ENCODE data around the gene RASSF3. TPM values are rescaled to one million over a fixed set of nuclear protein-coding genes. Genes with fewer than 3 reads are reported as not detected.

RASSF3 gene
- total and polyA plus RNA-seq, 2 of the 13 experiments (the other 11 are each of a cell fraction or from before 2014, with no cell fraction given): 15.5 to 16.0 TPM

DNA sequence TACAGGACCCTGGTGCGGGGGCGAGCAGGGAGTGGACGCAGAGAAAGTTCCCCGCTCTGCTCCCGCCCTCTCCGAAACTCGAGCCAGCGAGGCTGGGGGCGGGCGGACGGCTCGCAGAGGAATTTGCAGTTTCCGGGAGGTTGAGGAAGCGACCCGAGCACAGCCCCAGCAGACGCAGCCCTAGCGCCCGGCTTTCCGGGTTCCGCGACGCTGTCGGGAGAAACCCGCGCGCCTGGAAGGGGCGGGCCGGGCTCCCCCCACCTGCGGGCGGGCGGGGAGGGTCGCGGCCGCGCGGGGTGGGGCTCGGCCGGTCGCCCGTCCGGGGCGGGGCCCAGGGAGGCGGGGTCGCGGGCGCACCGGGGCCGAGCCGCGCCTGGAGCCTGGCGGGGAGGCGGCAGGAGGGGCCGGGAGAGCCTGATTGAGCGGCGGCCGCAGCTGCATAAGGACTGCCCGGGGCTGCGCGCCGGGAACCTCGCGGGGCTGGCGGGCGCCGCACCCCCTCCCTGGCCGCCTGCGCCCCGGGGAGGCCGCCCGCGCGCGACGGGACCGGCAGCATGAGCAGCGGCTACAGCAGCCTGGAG, at the start of gene RASSF3 (continued):
- TF ChIP-seq, protein P1, sequence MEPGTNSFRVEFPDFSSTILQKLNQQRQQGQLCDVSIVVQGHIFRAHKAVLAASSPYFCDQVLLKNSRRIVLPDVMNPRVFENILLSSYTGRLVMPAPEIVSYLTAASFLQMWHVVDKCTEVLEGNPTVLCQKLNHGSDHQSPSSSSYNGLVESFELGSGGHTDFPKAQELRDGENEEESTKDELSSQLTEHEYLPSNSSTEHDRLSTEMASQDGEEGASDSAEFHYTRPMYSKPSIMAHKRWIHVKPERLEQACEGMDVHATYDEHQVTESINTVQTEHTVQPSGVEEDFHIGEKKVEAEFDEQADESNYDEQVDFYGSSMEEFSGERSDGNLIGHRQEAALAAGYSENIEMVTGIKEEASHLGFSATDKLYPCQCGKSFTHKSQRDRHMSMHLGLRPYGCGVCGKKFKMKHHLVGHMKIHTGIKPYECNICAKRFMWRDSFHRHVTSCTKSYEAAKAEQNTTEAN (CRISPR knock-in tag; conservative IDR thresholded peaks at IDR 0.05): 0 out of 2 replicates have a peak, but pooled peaks have one; percentile 7
- TF ChIP-seq ELF3 (CRISPR knock-in tag; IDR thresholded peaks at IDR 0.05) (peak; percentile 80), CEBPG (CRISPR knock-in tag; IDR thresholded peaks at IDR 0.05) (no peak), ZNF124 (CRISPR knock-in tag; IDR thresholded peaks at IDR 0.05) (peak; percentile 71; the same call in 1 of the 2 replicates), ETV5 (CRISPR knock-in tag; IDR thresholded peaks at IDR 0.05; ENCODE audit: borderline replicate concordance) (peak; percentile 77), HDAC1 (CRISPR knock-in tag; IDR thresholded peaks at IDR 0.05) (peak; percentile 67), IRF2 (CRISPR knock-in tag; IDR thresholded peaks at IDR 0.05) (0 out of 2 replicates have a peak, but pooled peaks have one; percentile 30), SP1 (IDR thresholded peaks at IDR 0.05) (no peak), SP1 (CRISPR knock-in tag; IDR thresholded peaks at IDR 0.05) (no peak), MEF2D (CRISPR knock-in tag; IDR thresholded peaks at IDR 0.05) (peak; percentile 63), POLR2AphosphoS5 (IDR thresholded peaks at IDR 0.05; ENCODE audit: low read depth, low read length) (peak; percentile 31), GABPB1 (CRISPR knock-in tag; IDR thresholded peaks at IDR 0.05) (peak; percentile 69), POLR2A (IDR thresholded peaks at IDR 0.05; ENCODE audit: insufficient read depth in 1 of 2, low read depth in 2 of 2, low read length in 2 of 2) (peak in 1 of 2 experiments; percentile 52; a peak in 2 of 4 replicates), YY1 (IDR thresholded peaks at IDR 0.05; ENCODE audit: insufficient read depth, insufficient replicate concordance, low read depth, low read length) (peak; percentile 26), ZFP82 (CRISPR knock-in tag; IDR thresholded peaks at IDR 0.05; ENCODE audit: borderline replicate concordance) (0 out of 2 replicates have a peak, but pooled peaks have one; percentile 74), AGO1 (IDR thresholded peaks at IDR 0.05; ENCODE audit: low read depth, low read length, poor library complexity, severe bottlenecking) (peak; percentile 49)
- TF ChIP-seq, protein P2, sequence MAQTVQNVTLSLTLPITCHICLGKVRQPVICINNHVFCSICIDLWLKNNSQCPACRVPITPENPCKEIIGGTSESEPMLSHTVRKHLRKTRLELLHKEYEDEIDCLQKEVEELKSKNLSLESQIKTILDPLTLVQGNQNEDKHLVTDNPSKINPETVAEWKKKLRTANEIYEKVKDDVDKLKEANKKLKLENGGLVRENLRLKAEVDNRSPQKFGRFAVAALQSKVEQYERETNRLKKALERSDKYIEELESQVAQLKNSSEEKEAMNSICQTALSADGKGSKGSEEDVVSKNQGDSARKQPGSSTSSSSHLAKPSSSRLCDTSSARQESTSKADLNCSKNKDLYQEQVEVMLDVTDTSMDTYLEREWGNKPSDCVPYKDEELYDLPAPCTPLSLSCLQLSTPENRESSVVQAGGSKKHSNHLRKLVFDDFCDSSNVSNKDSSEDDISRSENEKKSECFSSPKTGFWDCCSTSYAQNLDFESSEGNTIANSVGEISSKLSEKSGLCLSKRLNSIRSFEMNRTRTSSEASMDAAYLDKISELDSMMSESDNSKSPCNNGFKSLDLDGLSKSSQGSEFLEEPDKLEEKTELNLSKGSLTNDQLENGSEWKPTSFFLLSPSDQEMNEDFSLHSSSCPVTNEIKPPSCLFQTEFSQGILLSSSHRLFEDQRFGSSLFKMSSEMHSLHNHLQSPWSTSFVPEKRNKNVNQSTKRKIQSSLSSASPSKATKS (CRISPR knock-in tag; IDR thresholded peaks at IDR 0.05): no peak
- TF ChIP-seq, protein P3, sequence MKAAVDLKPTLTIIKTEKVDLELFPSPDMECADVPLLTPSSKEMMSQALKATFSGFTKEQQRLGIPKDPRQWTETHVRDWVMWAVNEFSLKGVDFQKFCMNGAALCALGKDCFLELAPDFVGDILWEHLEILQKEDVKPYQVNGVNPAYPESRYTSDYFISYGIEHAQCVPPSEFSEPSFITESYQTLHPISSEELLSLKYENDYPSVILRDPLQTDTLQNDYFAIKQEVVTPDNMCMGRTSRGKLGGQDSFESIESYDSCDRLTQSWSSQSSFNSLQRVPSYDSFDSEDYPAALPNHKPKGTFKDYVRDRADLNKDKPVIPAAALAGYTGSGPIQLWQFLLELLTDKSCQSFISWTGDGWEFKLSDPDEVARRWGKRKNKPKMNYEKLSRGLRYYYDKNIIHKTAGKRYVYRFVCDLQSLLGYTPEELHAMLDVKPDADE (CRISPR knock-in tag; IDR thresholded peaks at IDR 0.05): no peak
- TF ChIP-seq, protein P4, sequence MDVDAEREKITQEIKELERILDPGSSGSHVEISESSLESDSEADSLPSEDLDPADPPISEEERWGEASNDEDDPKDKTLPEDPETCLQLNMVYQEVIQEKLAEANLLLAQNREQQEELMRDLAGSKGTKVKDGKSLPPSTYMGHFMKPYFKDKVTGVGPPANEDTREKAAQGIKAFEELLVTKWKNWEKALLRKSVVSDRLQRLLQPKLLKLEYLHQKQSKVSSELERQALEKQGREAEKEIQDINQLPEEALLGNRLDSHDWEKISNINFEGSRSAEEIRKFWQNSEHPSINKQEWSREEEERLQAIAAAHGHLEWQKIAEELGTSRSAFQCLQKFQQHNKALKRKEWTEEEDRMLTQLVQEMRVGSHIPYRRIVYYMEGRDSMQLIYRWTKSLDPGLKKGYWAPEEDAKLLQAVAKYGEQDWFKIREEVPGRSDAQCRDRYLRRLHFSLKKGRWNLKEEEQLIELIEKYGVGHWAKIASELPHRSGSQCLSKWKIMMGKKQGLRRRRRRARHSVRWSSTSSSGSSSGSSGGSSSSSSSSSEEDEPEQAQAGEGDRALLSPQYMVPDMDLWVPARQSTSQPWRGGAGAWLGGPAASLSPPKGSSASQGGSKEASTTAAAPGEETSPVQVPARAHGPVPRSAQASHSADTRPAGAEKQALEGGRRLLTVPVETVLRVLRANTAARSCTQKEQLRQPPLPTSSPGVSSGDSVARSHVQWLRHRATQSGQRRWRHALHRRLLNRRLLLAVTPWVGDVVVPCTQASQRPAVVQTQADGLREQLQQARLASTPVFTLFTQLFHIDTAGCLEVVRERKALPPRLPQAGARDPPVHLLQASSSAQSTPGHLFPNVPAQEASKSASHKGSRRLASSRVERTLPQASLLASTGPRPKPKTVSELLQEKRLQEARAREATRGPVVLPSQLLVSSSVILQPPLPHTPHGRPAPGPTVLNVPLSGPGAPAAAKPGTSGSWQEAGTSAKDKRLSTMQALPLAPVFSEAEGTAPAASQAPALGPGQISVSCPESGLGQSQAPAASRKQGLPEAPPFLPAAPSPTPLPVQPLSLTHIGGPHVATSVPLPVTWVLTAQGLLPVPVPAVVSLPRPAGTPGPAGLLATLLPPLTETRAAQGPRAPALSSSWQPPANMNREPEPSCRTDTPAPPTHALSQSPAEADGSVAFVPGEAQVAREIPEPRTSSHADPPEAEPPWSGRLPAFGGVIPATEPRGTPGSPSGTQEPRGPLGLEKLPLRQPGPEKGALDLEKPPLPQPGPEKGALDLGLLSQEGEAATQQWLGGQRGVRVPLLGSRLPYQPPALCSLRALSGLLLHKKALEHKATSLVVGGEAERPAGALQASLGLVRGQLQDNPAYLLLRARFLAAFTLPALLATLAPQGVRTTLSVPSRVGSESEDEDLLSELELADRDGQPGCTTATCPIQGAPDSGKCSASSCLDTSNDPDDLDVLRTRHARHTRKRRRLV (CRISPR knock-in tag; IDR thresholded peaks at IDR 0.05): no peak
- TF ChIP-seq, protein P5, sequence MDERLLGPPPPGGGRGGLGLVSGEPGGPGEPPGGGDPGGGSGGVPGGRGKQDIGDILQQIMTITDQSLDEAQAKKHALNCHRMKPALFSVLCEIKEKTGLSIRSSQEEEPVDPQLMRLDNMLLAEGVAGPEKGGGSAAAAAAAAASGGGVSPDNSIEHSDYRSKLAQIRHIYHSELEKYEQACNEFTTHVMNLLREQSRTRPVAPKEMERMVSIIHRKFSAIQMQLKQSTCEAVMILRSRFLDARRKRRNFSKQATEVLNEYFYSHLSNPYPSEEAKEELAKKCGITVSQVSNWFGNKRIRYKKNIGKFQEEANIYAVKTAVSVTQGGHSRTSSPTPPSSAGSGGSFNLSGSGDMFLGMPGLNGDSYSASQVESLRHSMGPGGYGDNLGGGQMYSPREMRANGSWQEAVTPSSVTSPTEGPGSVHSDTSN (CRISPR knock-in tag; IDR thresholded peaks at IDR 0.05): no peak

Data from HepG2 (cell line).